H9 (cell line): ENCODE data around the gene JUNB. TPM values are rescaled to one million over a fixed set of nuclear protein-coding genes. Genes with fewer than 3 reads are reported as not detected.
A peak's percentile ranks its signal among the peaks of the same experiment; 100 is the strongest.

Experiments
- DNase-seq: peaks from one replicate; pipeline ENCODE4 v3.0.0-alpha.2; 2017
- H2AFZ ChIP-seq: one replicate; pipeline ENCODE4 v1.6.1; 2013; ENCODE audit warnings: mild to moderate bottlenecking, low read length, control low read depth, moderate library complexity
- H2AK5ac ChIP-seq: 2 replicates; pipeline ENCODE4 v1.6.1; 2013; ENCODE audit warnings: low read length, control low read depth, mixed read lengths; ENCODE audit not compliant: insufficient read length
- H2BK120ac ChIP-seq: one replicate; pipeline ENCODE4 v1.6.1; 2013; ENCODE audit warnings: low read depth, mild to moderate bottlenecking, low read length, control low read depth, inconsistent platforms; ENCODE audit not compliant: poor library complexity, severe bottlenecking
- H2BK12ac ChIP-seq: 2 replicates; pipeline ENCODE4 v1.6.1; 2013; ENCODE audit warnings: low read length, control low read depth, mixed read lengths, low read depth; ENCODE audit not compliant: insufficient read length
- H2BK15ac ChIP-seq: 2 replicates; pipeline ENCODE4 v1.6.1; 2013; ENCODE audit warnings: low read depth, low read length, control low read depth
- H2BK20ac ChIP-seq: one replicate; pipeline ENCODE4 v1.6.1; 2013; ENCODE audit warnings: low read depth, mild to moderate bottlenecking, low read length, control low read depth, inconsistent platforms; ENCODE audit not compliant: poor library complexity, severe bottlenecking
- H2BK5ac ChIP-seq: 2 replicates; pipeline ENCODE4 v1.6.1; 2013; ENCODE audit warnings: low read length, control low read depth, mixed read lengths; ENCODE audit not compliant: insufficient read length
- H3K14ac ChIP-seq: 2 replicates; pipeline ENCODE4 v1.6.1; 2013; ENCODE audit warnings: low read length, control low read depth; ENCODE audit not compliant: insufficient read depth
- H3K18ac ChIP-seq: 2 replicates; pipeline ENCODE4 v1.6.1; 2013; ENCODE audit warnings: low read depth, mild to moderate bottlenecking, mixed read lengths, low read length, control low read depth; ENCODE audit not compliant: insufficient read length
- H3K23ac ChIP-seq: 2 replicates; pipeline ENCODE4 v1.6.1; 2013; ENCODE audit warnings: low read length, control low read depth, mixed read lengths, low read depth; ENCODE audit not compliant: insufficient read length
- H3K23me2 ChIP-seq: 2 replicates; pipeline ENCODE4 v1.6.1; 2013; ENCODE audit warnings: low read depth, mild to moderate bottlenecking, mixed read lengths, low read length, control low read depth; ENCODE audit not compliant: insufficient read length, poor library complexity, severe bottlenecking
- H3K27ac ChIP-seq: 2 replicates; pipeline ENCODE4 v1.5.1; 2013; ENCODE audit warnings: low read length, control low read depth, mixed read lengths, low read depth; ENCODE audit not compliant: insufficient read length
- H3K27me3 ChIP-seq: 2 replicates; pipeline ENCODE4 v1.6.1; 2013; ENCODE audit warnings: low read length, control low read depth, inconsistent platforms; ENCODE audit not compliant: insufficient read depth
- H3K4ac ChIP-seq: 2 replicates; pipeline ENCODE4 v1.6.1; 2013; ENCODE audit warnings: low read depth, mild to moderate bottlenecking, control low read depth, inconsistent platforms, low read length, moderate library complexity
- H3K4me1 ChIP-seq: 2 replicates; pipeline ENCODE4 v1.6.1; 2013; ENCODE audit warnings: low read length, control low read depth, inconsistent platforms; ENCODE audit not compliant: insufficient read depth
- H3K4me2 ChIP-seq: 2 replicates; pipeline ENCODE4 v1.6.1; 2013; ENCODE audit warnings: low read length, control low read depth, mixed read lengths; ENCODE audit not compliant: insufficient read length, insufficient read depth
- H3K56ac ChIP-seq: 2 replicates; pipeline ENCODE4 v1.6.1; 2013; ENCODE audit warnings: low read depth, mild to moderate bottlenecking, mixed read lengths, low read length, control low read depth; ENCODE audit not compliant: insufficient read length
- H3K79me1 ChIP-seq: 2 replicates; pipeline ENCODE4 v1.6.1; 2013; ENCODE audit warnings: low read depth, mild to moderate bottlenecking, moderate library complexity, low read length, control low read depth, inconsistent platforms; ENCODE audit not compliant: insufficient read depth, poor library complexity, severe bottlenecking
- H3K79me2 ChIP-seq: 2 replicates; pipeline ENCODE4 v1.6.1; 2013; ENCODE audit warnings: low read length, control low read depth, inconsistent platforms; ENCODE audit not compliant: insufficient read depth
- H3K9ac ChIP-seq: 2 replicates; pipeline ENCODE4 v1.6.1; 2013; ENCODE audit warnings: low read length, control low read depth, mixed read lengths; ENCODE audit not compliant: insufficient read length; ENCODE audit errors: extremely low read depth
- H3K9me3 ChIP-seq: one replicate; pipeline ENCODE4 v1.6.1; 2013; ENCODE audit warnings: low read depth, low read length, inconsistent platforms; ENCODE audit not compliant: control insufficient read depth
- H3T11ph ChIP-seq: one replicate; pipeline ENCODE4 v1.6.1; 2013; ENCODE audit warnings: mild to moderate bottlenecking, low read length, control low read depth, inconsistent platforms
- H4K20me1 ChIP-seq: one replicate; pipeline ENCODE4 v1.6.1; 2013; ENCODE audit not compliant: control insufficient read depth, insufficient read length, insufficient read depth
- H4K5ac ChIP-seq: 2 replicates; pipeline ENCODE4 v1.6.1; 2013; ENCODE audit warnings: low read depth, mild to moderate bottlenecking, mixed read lengths, low read length, control low read depth; ENCODE audit not compliant: insufficient read length
- H4K8ac ChIP-seq: replicated peaks from 2 replicates; pipeline ENCODE4 v1.6.1; 2013; ENCODE audit warnings: low read length, control low read depth, mixed read lengths, low read depth; ENCODE audit not compliant: insufficient read length
- H4K91ac ChIP-seq: 2 replicates; pipeline ENCODE4 v1.6.1; 2013; ENCODE audit warnings: low read depth, mild to moderate bottlenecking, moderate library complexity, mixed read lengths, low read length, control low read depth; ENCODE audit not compliant: insufficient read length
- H3K27ac Mint-ChIP-seq, 3 experiments: 2 replicates in 2 of 3; 3 replicates in 1 of 3; pipeline ENCODE4 v1.8.0; 2020 to 2021; ENCODE audit warnings: mixed read lengths in 3 of 3, mild to moderate bottlenecking in 1 of 3, moderate library complexity in 1 of 3
- H3K27me3 Mint-ChIP-seq: 2 replicates; pipeline ENCODE4 v1.8.0; 2021; ENCODE audit warnings: low read depth, mild to moderate bottlenecking, moderate library complexity, mixed read lengths
- H3K36me3 Mint-ChIP-seq, 3 experiments: 2 replicates in 2 of 3; 3 replicates in 1 of 3; pipeline ENCODE4 v1.8.0; 2020 to 2021; ENCODE audit warnings: low read depth in 3 of 3, mixed read lengths in 3 of 3; ENCODE audit not compliant: insufficient read depth in 1 of 3
- H3K4me1 Mint-ChIP-seq, 2 experiments: 2 replicates each; pipeline ENCODE4 v1.8.0; 2020; ENCODE audit warnings: mixed read lengths in 2 of 2
- H3K4me3 Mint-ChIP-seq, 2 experiments: 2 replicates in 1 of 2; 3 replicates in 1 of 2; pipeline ENCODE4 v1.8.0; 2020 to 2021; ENCODE audit warnings: mild to moderate bottlenecking in 2 of 2, mixed read lengths in 2 of 2, moderate library complexity in 1 of 2
- H3K9me3 Mint-ChIP-seq, 2 experiments: 2 replicates in 1 of 2; 3 replicates in 1 of 2; pipeline ENCODE4 v1.8.0; 2020; ENCODE audit warnings: mild to moderate bottlenecking in 2 of 2, mixed read lengths in 2 of 2, moderate library complexity in 1 of 2
- CTCF ChIP-seq: fragments of 200-600 bp; sonication (generic); conservative IDR thresholded peaks from 3 replicates; pipeline ENCODE4 v1.8.0; 2021; ENCODE audit warnings: antibody characterized with exemption, mild to moderate bottlenecking
- WGBS: extraction: QIAGEN DNeasy Blood & Tissue Kit; methylation state at CpG from one replicate; pipeline ENCODE4 v1.1.7; 2013; ENCODE audit warnings: missing lambda C conversion rate, low lambda C conversion rate, mixed read lengths; ENCODE audit not compliant: insufficient read length; ENCODE audit errors: extremely low coverage; 5-methylcytosine and 5-hydroxymethylcytosine counted together
- total RNA-seq: library from RNA; stranded (reverse); gene quantifications from 2 replicates; pipeline ENCODE4 v1.2.1, GENCODE V29; 2021

JUNB gene
- total RNA-seq, 1 experiment from 2014 or later: 15.9 TPM

- no peak overlapping the region for H3K18ac ChIP-seq
These were observed 12.8 kb downstream of the JUNB start for GRCh38 chr19:12804051-12804450.

More at GRCh38 chr19:12804051-12804450, 12.8 kb downstream of the JUNB start:
- no peak overlapping the region for H2BK12ac ChIP-seq
- peaks cover 4% of the 10 kb centered on the region for H3K79me1 ChIP-seq
- Mint-ChIP-seq H3K4me3 (peak overlapping the region in 1 of 2 experiments; percentile 42; a peak in 1 of 5 replicates), H3K36me3 (peaks cover 14 to 41% (median 27%) of the 10 kb centered on the region in 3 experiments), H3K4me1 (peaks cover 16 to 27% of the 10 kb centered on the region in 2 experiments), H3K27ac (peak overlapping the region in 1 of 3 experiments; percentile 83; a peak in 1 of 7 replicates), H3K27me3 (peaks cover 6% of the 10 kb centered on the region), H3K9me3 (no peaks in the 10 kb centered on the region; a peak in 1 of 5 replicates)
- H2BK20ac ChIP-seq: no peak overlapping the region
- no peak for DNase-seq
- H3T11ph ChIP-seq: no peak overlapping the region
- H3K56ac ChIP-seq: no peak overlapping the region
- H2BK15ac ChIP-seq: no peak overlapping the region
- peaks cover 28% of the 10 kb centered on the region for H3K23me2 ChIP-seq
- no peaks in the 10 kb centered on the region for H3K79me2 ChIP-seq
- H3K23ac ChIP-seq: no peak overlapping the region
- no peak overlapping the region for H4K91ac ChIP-seq
- no peak overlapping the region for H2AFZ ChIP-seq
- no peak overlapping the region for H2BK5ac ChIP-seq
- no peaks in the 10 kb centered on the region for H3K9me3 ChIP-seq
- no peak overlapping the region for H3K27ac ChIP-seq
- TF ChIP-seq CTCF: no peak
- H3K4me2 ChIP-seq: no peak overlapping the region
- H2AK5ac ChIP-seq: no peak overlapping the region
- no peaks in the 10 kb centered on the region for H3K27me3 ChIP-seq
- no peaks in the 10 kb centered on the region; the same call in 1 of the 2 replicates for H3K4me1 ChIP-seq
- no peak overlapping the region for H3K14ac ChIP-seq
- WGBS: no CpG with 5 or more reads among the region's 26 CpGs
- no peaks in the 10 kb centered on the region for H4K20me1 ChIP-seq
- H4K8ac ChIP-seq: no peak overlapping the region
- no peak overlapping the region for H3K9ac ChIP-seq
- no peak overlapping the region for H2BK120ac ChIP-seq
- no peak overlapping the region for H3K4ac ChIP-seq
- no peak overlapping the region for H4K5ac ChIP-seq
